ENCODE results near the gene LIPE. TPM values are rescaled to one million over a fixed set of nuclear protein-coding genes. Genes with fewer than 3 reads are reported as not detected.

The LIPE gene
- total RNA-seq, 1 donor from 2014 or later, result 3.9 TPM

GRCh38 chr19:42386974-42387707, 40.0 kb downstream of the LIPE start:
- H3K4me1 ChIP-seq, result peaks cover 8% of the 10 kb centered on the region
- DNase-seq, result peak; percentile 85
- intact Hi-C loops (cut with DNase I), result no loop called here
- peak overlapping the region; percentile 42 for H3K4me3 ChIP-seq
- no peaks in the 10 kb centered on the region for H3K9me3 ChIP-seq
- H3K36me3 ChIP-seq, result no peaks in the 10 kb centered on the region
- TF ChIP-seq, protein P1, sequence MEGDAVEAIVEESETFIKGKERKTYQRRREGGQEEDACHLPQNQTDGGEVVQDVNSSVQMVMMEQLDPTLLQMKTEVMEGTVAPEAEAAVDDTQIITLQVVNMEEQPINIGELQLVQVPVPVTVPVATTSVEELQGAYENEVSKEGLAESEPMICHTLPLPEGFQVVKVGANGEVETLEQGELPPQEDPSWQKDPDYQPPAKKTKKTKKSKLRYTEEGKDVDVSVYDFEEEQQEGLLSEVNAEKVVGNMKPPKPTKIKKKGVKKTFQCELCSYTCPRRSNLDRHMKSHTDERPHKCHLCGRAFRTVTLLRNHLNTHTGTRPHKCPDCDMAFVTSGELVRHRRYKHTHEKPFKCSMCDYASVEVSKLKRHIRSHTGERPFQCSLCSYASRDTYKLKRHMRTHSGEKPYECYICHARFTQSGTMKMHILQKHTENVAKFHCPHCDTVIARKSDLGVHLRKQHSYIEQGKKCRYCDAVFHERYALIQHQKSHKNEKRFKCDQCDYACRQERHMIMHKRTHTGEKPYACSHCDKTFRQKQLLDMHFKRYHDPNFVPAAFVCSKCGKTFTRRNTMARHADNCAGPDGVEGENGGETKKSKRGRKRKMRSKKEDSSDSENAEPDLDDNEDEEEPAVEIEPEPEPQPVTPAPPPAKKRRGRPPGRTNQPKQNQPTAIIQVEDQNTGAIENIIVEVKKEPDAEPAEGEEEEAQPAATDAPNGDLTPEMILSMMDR (IDR thresholded peaks at IDR 0.05), result peak; percentile 51
- H3K27me3 ChIP-seq, result peaks cover 28% of the 10 kb centered on the region
- no peak overlapping the region for H3K27ac ChIP-seq
- ATAC-seq, result peak; percentile 92

DNA sequence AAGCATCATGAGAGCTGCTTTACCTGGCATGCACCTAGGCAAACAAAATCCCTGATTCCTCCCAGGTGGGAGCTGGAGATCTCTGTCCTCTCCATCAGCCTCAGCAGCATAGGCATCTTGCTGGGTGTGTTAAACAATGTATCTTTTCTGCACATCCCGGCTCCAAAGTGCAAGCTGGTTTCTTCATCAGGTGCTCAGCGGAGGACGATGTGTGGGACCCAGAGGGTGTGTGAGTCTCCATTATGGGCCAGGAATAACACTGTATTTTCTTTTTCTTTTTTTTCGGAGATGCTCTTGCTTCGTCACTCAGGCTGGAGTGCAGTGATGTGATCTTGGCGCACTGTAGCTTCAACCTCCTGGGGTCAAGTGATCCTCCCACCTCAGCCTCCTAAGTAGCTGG, 47.0 kb downstream of the LIPE start:
- DNase-seq (no peak), ATAC-seq (no peak)
- Histone ChIP-seq H3K4me3 (no peak overlapping the region), H3K27ac (no peak overlapping the region), H3K36me3 (no peaks in the 10 kb centered on the region), H3K4me1 (no peaks in the 10 kb centered on the region), H3K9me3 (no peaks in the 10 kb centered on the region), H3K27me3 (peaks cover 14% of the 10 kb centered on the region)
- intact Hi-C loops (cut with DNase I), result no loop called here
- TF ChIP-seq, protein P1 (IDR thresholded peaks at IDR 0.05), result no peak

GRCh38 chr19:42378225-42379215, 48.7 kb downstream of the LIPE start:
- intact Hi-C loops (cut with DNase I), result no loop called here

DNA sequence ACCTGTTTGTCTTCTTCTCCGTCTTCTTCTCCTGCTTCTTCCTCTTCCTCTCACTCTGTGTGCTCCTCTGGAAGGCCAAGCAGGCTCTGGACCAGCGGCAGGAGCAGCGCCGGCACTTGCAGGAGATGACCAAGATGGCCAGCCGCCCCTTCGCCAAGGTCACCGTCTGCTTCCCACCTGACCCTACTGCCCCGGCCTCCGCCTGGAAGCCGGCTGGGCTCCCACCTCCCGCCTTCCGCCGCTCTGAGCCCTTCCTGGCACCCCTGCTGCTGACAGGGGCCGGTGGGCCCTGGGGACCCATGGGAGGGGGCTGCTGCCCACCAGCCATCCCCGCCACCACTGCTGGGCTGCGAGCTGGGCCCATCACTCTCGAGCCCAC, 51.0 kb downstream of the LIPE start:
- ATAC-seq (no peak), DNase-seq (no peak)
- intact Hi-C loops (cut with DNase I), result no loop called here
- no peaks in the 10 kb centered on the region for H3K4me1 ChIP-seq
- TF ChIP-seq, protein P1 (IDR thresholded peaks at IDR 0.05), result no peak
- H3K9me3 ChIP-seq, result no peaks in the 10 kb centered on the region
- H3K27me3 ChIP-seq, result peaks cover 8% of the 10 kb centered on the region
- H3K36me3 ChIP-seq, result no peaks in the 10 kb centered on the region
- H3K4me3 ChIP-seq, result no peak overlapping the region
- H3K27ac ChIP-seq, result no peak overlapping the region

More at GRCh38 chr19:42378225-42379215, 48.7 kb downstream of the LIPE start:
- Histone ChIP-seq H3K9me3 (no peaks in the 10 kb centered on the region), H3K4me3 (no peak overlapping the region), H3K27me3 (peaks cover 14% of the 10 kb centered on the region), H3K27ac (no peak overlapping the region), H3K4me1 (no peaks in the 10 kb centered on the region), H3K36me3 (no peaks in the 10 kb centered on the region)
- DNase-seq (no peak), ATAC-seq (no peak)
- TF ChIP-seq, protein P1 (IDR thresholded peaks at IDR 0.05), result no peak

DNA sequence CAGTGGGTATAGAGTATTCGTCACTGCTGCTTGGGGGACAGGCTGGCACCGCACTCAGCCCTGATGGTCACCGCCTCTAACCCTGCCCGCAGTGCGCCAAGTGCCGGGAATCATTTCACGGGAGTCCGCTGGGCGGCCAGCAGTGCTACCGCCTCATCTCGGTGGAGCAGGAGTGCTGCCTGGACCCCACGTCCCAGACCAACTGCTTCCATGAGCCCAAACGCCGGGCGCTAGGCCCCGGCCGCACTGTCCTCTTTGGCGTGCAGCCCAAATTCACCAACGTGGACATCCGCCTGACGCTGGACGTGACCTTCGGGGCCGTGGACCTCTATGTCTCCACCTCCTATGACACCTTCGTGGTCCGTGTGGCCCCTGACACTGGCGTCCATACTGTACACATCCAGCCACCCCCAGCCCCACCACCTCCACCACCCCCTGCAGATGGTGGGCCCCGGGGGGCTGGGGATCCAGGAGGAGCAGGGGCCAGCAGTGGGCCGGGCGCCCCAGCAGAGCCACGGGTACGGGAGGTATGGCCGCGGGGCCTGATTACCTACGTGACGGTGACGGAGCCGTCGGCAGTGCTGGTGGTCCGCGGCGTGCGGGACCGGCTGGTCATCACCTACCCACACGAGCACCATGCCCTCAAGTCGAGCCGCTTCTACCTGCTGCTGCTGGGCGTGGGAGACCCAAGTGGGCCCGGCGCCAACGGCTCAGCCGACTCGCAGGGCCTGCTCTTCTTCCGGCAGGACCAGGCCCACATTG, 51.6 kb downstream of the LIPE start:
- H3K27me3 ChIP-seq, result peaks cover 4% of the 10 kb centered on the region
- ATAC-seq (no peak), DNase-seq (no peak)
- H3K27ac ChIP-seq, result no peak overlapping the region
- no peaks in the 10 kb centered on the region for H3K4me1 ChIP-seq
- intact Hi-C loops (cut with DNase I), result no loop called here
- TF ChIP-seq, protein P1 (IDR thresholded peaks at IDR 0.05), result no peak
- no peaks in the 10 kb centered on the region for H3K9me3 ChIP-seq
- no peaks in the 10 kb centered on the region for H3K36me3 ChIP-seq
- H3K4me3 ChIP-seq, result no peak overlapping the region

Data from upper lobe of right lung (tissue), 1 donor.